DOHH2 (cell line): ENCODE data around the gene FAAP20.
A peak's percentile ranks its signal among the peaks of the same experiment; 100 is the strongest.

ENCODE experiments used
- H3F3A ChIP-seq: fragments of 200-600 bp; sonication (generic), shearing (Covaris generic); 2 replicates; pipeline ENCODE4 v1.6.0; 2016; ENCODE audit warnings: antibody characterized with exemption, mild to moderate bottlenecking; ENCODE audit not compliant: control insufficient read depth, insufficient read depth
- H3K27ac ChIP-seq: fragments of 200-600 bp; sonication (generic); 2 replicates; pipeline ENCODE4 v1.5.1; 2014; ENCODE audit warnings: low read depth, mild to moderate bottlenecking, low read length, moderate library complexity
- H3K27me3 ChIP-seq: fragments of 200-600 bp; sonication (generic); 2 replicates; pipeline ENCODE4 v1.6.1; 2014; ENCODE audit warnings: mild to moderate bottlenecking, low read length, mixed read lengths; ENCODE audit not compliant: control insufficient read depth
- H3K36me3 ChIP-seq: fragments of 200-600 bp; sonication (generic); 2 replicates; pipeline ENCODE4 v1.6.1; 2014; ENCODE audit warnings: mild to moderate bottlenecking, low read length, moderate library complexity, mixed read lengths; ENCODE audit not compliant: control insufficient read depth
- H3K4me1 ChIP-seq: fragments of 200-600 bp; sonication (generic); 2 replicates; pipeline ENCODE4 v1.6.1; 2014; ENCODE audit warnings: mild to moderate bottlenecking, low read length, mixed read lengths; ENCODE audit not compliant: control insufficient read depth
- H3K4me2 ChIP-seq: fragments of 200-600 bp; sonication (generic); 2 replicates; pipeline ENCODE4 v1.6.0; 2014; ENCODE audit warnings: mild to moderate bottlenecking, low read length, moderate library complexity
- H3K4me3 ChIP-seq: fragments of 200-600 bp; sonication (generic); 2 replicates; pipeline ENCODE4 v1.5.1; 2014; ENCODE audit warnings: mild to moderate bottlenecking, low read length, mixed read lengths
- H3K79me2 ChIP-seq: fragments of 200-600 bp; sonication (generic); 2 replicates; pipeline ENCODE4 v1.6.1; 2014; ENCODE audit warnings: mild to moderate bottlenecking, low read length, mixed read lengths; ENCODE audit not compliant: control insufficient read depth
- H3K9me2 ChIP-seq: fragments of 200-600 bp; sonication (generic); replicated peaks from 2 replicates; pipeline ENCODE4 v1.6.1; 2014; ENCODE audit warnings: mild to moderate bottlenecking, low read length, mixed read lengths; ENCODE audit not compliant: control insufficient read depth
- H3K9me3 ChIP-seq: fragments of 200-600 bp; sonication (generic); 2 replicates; pipeline ENCODE4 v1.6.1; 2014; ENCODE audit warnings: antibody characterized with exemption, low read length, mixed read lengths; ENCODE audit not compliant: control insufficient read depth, insufficient read depth
- H4K20me1 ChIP-seq: fragments of 200-600 bp; sonication (generic); 2 replicates; pipeline ENCODE4 v1.6.0; 2014; ENCODE audit warnings: low read depth, mild to moderate bottlenecking, antibody characterized with exemption, low read length, moderate library complexity; ENCODE audit not compliant: control insufficient read depth, insufficient read depth
- CTCF ChIP-seq: fragments of 200-600 bp; sonication (generic); IDR thresholded peaks from one replicate; pipeline ENCODE4 v1.5.1; 2014; ENCODE audit warnings: antibody characterized with exemption, mild to moderate bottlenecking, low read depth, low read length; ENCODE audit not compliant: poor library complexity, severe bottlenecking
- EZH2phosphoT487 ChIP-seq: fragments of 200-600 bp; sonication (generic); IDR thresholded peaks from 2 replicates; pipeline ENCODE4 v1.6.1; 2017; ENCODE audit warnings: borderline replicate concordance, mild to moderate bottlenecking, antibody characterized with exemption, low read length, moderate library complexity, mixed read lengths

Gene FAAP20

GRCh38 chr1:2208309-2209239 lies 14.0 kb upstream of the FAAP20 start:
- H3K4me3 ChIP-seq: no peak overlapping the region
- no peaks in the 10 kb centered on the region for H4K20me1 ChIP-seq
- H3K27me3 ChIP-seq: peaks cover 7% of the 10 kb centered on the region; the same call in 1 of the 2 replicates
- no peak overlapping the region for H3K4me2 ChIP-seq
- no peaks in the 10 kb centered on the region for H3K9me2 ChIP-seq
- peaks cover 13% of the 10 kb centered on the region for H3K4me1 ChIP-seq
- no peaks in the 10 kb centered on the region for H3K9me3 ChIP-seq
- no peak for TF ChIP-seq EZH2phosphoT487
- no peak for TF ChIP-seq CTCF
- no peak overlapping the region for H3K27ac ChIP-seq
- H3F3A ChIP-seq: no peaks in the 10 kb centered on the region
- H3K36me3 ChIP-seq: no peaks in the 10 kb centered on the region
- H3K79me2 ChIP-seq: no peaks in the 10 kb centered on the region

DNA sequence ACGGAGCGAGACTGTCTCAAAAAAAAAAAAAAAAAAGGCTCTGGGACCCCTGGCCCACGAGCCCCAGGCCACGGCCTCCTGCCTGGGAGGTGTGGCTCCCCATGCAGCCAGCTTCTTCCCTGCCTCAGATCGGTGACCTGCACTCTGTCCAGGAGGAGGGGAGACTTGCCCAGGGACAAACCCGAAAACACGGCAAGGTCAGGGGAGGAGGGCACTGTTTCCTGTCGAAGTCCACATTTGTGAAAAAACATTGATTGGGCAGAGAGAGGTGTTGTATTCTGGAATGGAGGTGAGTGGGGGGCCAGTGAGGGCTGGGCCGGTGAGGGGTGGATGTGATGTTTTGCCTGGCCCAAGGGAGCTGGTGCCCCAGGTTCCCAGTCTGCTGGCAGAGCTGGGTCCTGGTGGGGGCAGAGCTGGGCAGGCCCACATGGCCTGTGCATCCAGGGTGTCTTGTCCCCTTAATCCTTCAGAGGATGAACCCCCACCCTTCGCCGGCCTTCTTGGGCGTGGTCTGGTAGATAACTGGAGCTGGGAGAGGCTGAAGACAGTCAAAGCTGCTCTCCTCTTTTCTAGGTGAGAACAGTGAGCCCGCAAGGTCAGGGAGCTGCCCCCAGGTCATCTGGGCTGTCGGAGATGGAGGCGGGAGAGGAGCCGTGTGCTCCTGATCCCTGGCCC lies 12.4 kb upstream of the FAAP20 start:
- no peaks in the 10 kb centered on the region for H4K20me1 ChIP-seq
- peaks cover 9% of the 10 kb centered on the region; the same call in 1 of the 2 replicates for H3K27me3 ChIP-seq
- H3K4me2 ChIP-seq: no peak overlapping the region
- no peak overlapping the region for H3K4me3 ChIP-seq
- H3K4me1 ChIP-seq: peaks cover 13% of the 10 kb centered on the region
- no peaks in the 10 kb centered on the region for H3F3A ChIP-seq
- no peaks in the 10 kb centered on the region for H3K9me2 ChIP-seq
- H3K9me3 ChIP-seq: no peaks in the 10 kb centered on the region
- no peak for TF ChIP-seq CTCF
- TF ChIP-seq EZH2phosphoT487: no peak
- H3K36me3 ChIP-seq: no peaks in the 10 kb centered on the region
- H3K27ac ChIP-seq: no peak overlapping the region
- no peaks in the 10 kb centered on the region for H3K79me2 ChIP-seq

GRCh38 chr1:2205191-2205952 lies 10.8 kb upstream of the FAAP20 start:
- peak overlapping the region; percentile 58 for H3K4me3 ChIP-seq
- no peaks in the 10 kb centered on the region for H3K9me2 ChIP-seq
- no peaks in the 10 kb centered on the region for H4K20me1 ChIP-seq
- no peaks in the 10 kb centered on the region for H3F3A ChIP-seq
- no peak overlapping the region for H3K27ac ChIP-seq
- H3K27me3 ChIP-seq: peaks cover 12% of the 10 kb centered on the region; the same call in 1 of the 2 replicates
- no peaks in the 10 kb centered on the region for H3K9me3 ChIP-seq
- peak overlapping the region; percentile 72 for H3K4me2 ChIP-seq
- H3K79me2 ChIP-seq: no peaks in the 10 kb centered on the region
- H3K4me1 ChIP-seq: peaks cover 13% of the 10 kb centered on the region
- TF ChIP-seq CTCF (no peak), EZH2phosphoT487 (no peak)
- H3K36me3 ChIP-seq: no peaks in the 10 kb centered on the region
